Glutamatergic neuron (in vitro differentiated cells): ENCODE data around the gene GPHB5. TPM values are rescaled to one million over a fixed set of nuclear protein-coding genes. Genes with fewer than 3 reads are reported as not detected.
"Not testable (repeated sequence)": the region's sequence is repeated elsewhere in the genome, so short reads cannot be mapped to it uniquely, and the experiment has no call there.

Source experiments
- DNase-seq: peaks from one replicate; pipeline ENCODE4 v3.0.0; 2022
- H3K27ac Mint-ChIP-seq: one replicate; pipeline ENCODE4 v1.8.0; 2020; ENCODE audit warnings: mild to moderate bottlenecking, mixed read lengths, inconsistent platforms; ENCODE audit not compliant: unreplicated experiment
- H3K27me3 Mint-ChIP-seq: one replicate; pipeline ENCODE4 v1.8.0; 2020; ENCODE audit warnings: mild to moderate bottlenecking, moderate library complexity, mixed read lengths, inconsistent platforms; ENCODE audit not compliant: unreplicated experiment
- H3K36me3 Mint-ChIP-seq: one replicate; pipeline ENCODE4 v1.8.0; 2020; ENCODE audit warnings: mild to moderate bottlenecking, mixed read lengths, inconsistent platforms; ENCODE audit not compliant: unreplicated experiment
- H3K4me1 Mint-ChIP-seq: one replicate; pipeline ENCODE4 v1.8.0; 2020; ENCODE audit warnings: mild to moderate bottlenecking, low read depth, mixed read lengths, inconsistent platforms; ENCODE audit not compliant: unreplicated experiment
- H3K4me3 Mint-ChIP-seq: one replicate; pipeline ENCODE4 v1.8.0; 2020; ENCODE audit warnings: mild to moderate bottlenecking, mixed read lengths, inconsistent platforms; ENCODE audit not compliant: unreplicated experiment
- H3K9me3 Mint-ChIP-seq: one replicate; pipeline ENCODE4 v1.8.0; 2020; ENCODE audit warnings: mild to moderate bottlenecking, moderate library complexity, mixed read lengths, inconsistent platforms; ENCODE audit not compliant: unreplicated experiment
- CTCF ChIP-seq: fragments of 200-600 bp; sonication (generic); IDR thresholded peaks from one replicate; pipeline ENCODE4 v1.5.0; 2021; ENCODE audit not compliant: partially characterized antibody, unreplicated experiment
- total RNA-seq: library from RNA; stranded (reverse); fragmentation: NEBNext Ultra II Directional; extraction: Animal tissue kit (Norgen Biotek cat#: 25700); gene quantifications from one replicate; pipeline ENCODE4 v1.2.1, GENCODE V29; 2021; ENCODE audit not compliant: unreplicated experiment

Gene GPHB5
- total RNA-seq, 1 donor from 2014 or later = not detected

- H3K36me3 Mint-ChIP-seq = no peaks in the 10 kb centered on the region
- H3K4me1 Mint-ChIP-seq = no peaks in the 10 kb centered on the region
- H3K27ac Mint-ChIP-seq = no peak overlapping the region
- DNase-seq = no peak
- no peaks in the 10 kb centered on the region for H3K9me3 Mint-ChIP-seq
- no peak for TF ChIP-seq CTCF
- no peaks in the 10 kb centered on the region for H3K27me3 Mint-ChIP-seq
- H3K4me3 Mint-ChIP-seq = no peak overlapping the region
Observed at GRCh38 chr14:63287666-63288483, 30.9 kb downstream of the GPHB5 start.

- Mint-ChIP-seq H3K27ac (no peak overlapping the region), H3K36me3 (no peaks in the 10 kb centered on the region), H3K4me3 (no peak overlapping the region), H3K9me3 (no peaks in the 10 kb centered on the region), H3K4me1 (no peaks in the 10 kb centered on the region), H3K27me3 (no peaks in the 10 kb centered on the region)
- TF ChIP-seq CTCF = no peak
- no peak for DNase-seq
Observed at GRCh38 chr14:63286071-63286470, 32.7 kb downstream of the GPHB5 start.

GRCh38 chr14:63283884-63284248 lies 34.9 kb downstream of the GPHB5 start:
- Mint-ChIP-seq H3K27ac (no peak overlapping the region), H3K4me3 (no peak overlapping the region), H3K9me3 (no peaks in the 10 kb centered on the region), H3K4me1 (no peaks in the 10 kb centered on the region), H3K36me3 (no peaks in the 10 kb centered on the region), H3K27me3 (no peaks in the 10 kb centered on the region)
- DNase-seq = no peak
- TF ChIP-seq CTCF = no peak

- DNase-seq = no peak
- Mint-ChIP-seq H3K27ac (no peak overlapping the region), H3K27me3 (no peaks in the 10 kb centered on the region), H3K36me3 (no peaks in the 10 kb centered on the region), H3K9me3 (no peaks in the 10 kb centered on the region), H3K4me3 (no peak overlapping the region), H3K4me1 (no peaks in the 10 kb centered on the region)
- no peak for TF ChIP-seq CTCF
Observed at GRCh38 chr14:63282997-63283883, 35.5 kb downstream of the GPHB5 start.

- H3K27ac Mint-ChIP-seq, H3K36me3 Mint-ChIP-seq, DNase-seq, H3K27me3 Mint-ChIP-seq, H3K4me1 Mint-ChIP-seq, H3K9me3 Mint-ChIP-seq, H3K4me3 Mint-ChIP-seq: not testable (repeated sequence)
Observed at GRCh38 chr14:63279933-63280332, 38.8 kb downstream of the GPHB5 start.
